Activated B cell treated with CpG ODN at 0.5 μM for 24 hours (primary cell): ENCODE measurements around the gene ALS2CL. TPM values are rescaled to one million over a fixed set of nuclear protein-coding genes. Genes with fewer than 3 reads are reported as not detected.

Experiments
- ATAC-seq: fragments of 200-7000 bp; cut with Tn5 transposase; one replicate; pipeline ENCODE4 v1.10.0; 2021; ENCODE audit warnings: low read depth, mild to moderate bottlenecking, moderate library complexity
- CTCF ChIA-PET: fragments of 350-600 bp; sonication (Branson Sonifier 250); formaldehyde crosslinking; loops from one replicate; lab custom pipeline; 2021; ENCODE audit warnings: antibody characterized with exemption; lab: Charles Lee
- POLR2A ChIA-PET: fragments of 350-600 bp; sonication (Branson Sonifier 250); formaldehyde crosslinking; loops from one replicate; lab custom pipeline; 2021; ENCODE audit warnings: antibody characterized with exemption; lab: Charles Lee
- DNase-seq: peaks from one replicate; pipeline ENCODE4 v3.0.0; 2022
- H3K27ac Mint-ChIP-seq: one replicate; pipeline ENCODE4 v1.8.0; 2020; ENCODE audit warnings: mixed read lengths
- H3K27me3 Mint-ChIP-seq: one replicate; pipeline ENCODE4 v1.8.0; 2021; ENCODE audit warnings: mixed read lengths
- H3K36me3 Mint-ChIP-seq: one replicate; pipeline ENCODE4 v1.8.0; 2021; ENCODE audit warnings: low read depth, mixed read lengths
- H3K4me1 Mint-ChIP-seq: one replicate; pipeline ENCODE4 v1.8.0; 2021; ENCODE audit warnings: mixed read lengths
- H3K4me3 Mint-ChIP-seq: one replicate; pipeline ENCODE4 v1.8.0; 2020; ENCODE audit warnings: mild to moderate bottlenecking, mixed read lengths
- H3K9me3 Mint-ChIP-seq: one replicate; pipeline ENCODE4 v1.8.0; 2020; ENCODE audit warnings: mixed read lengths
- CTCF ChIP-seq: fragments of 200-600 bp; IDR thresholded peaks from one replicate; pipeline ENCODE4 v1.8.0; 2022; ENCODE audit warnings: antibody characterized with exemption, mild to moderate bottlenecking
- intact Hi-C: fragments of 100-400 bp; cut with micrococcal nuclease; formaldehyde crosslinking; loops from one replicate; pipeline ENCODE4 v1.15.1; 2024
- total RNA-seq: library from RNA; stranded (reverse); gene quantifications from 2 replicates; pipeline ENCODE4 v1.2.3, GENCODE V29; 2022

Gene ALS2CL
- total RNA-seq, 1 donor from 2014 or later = 1.6 TPM

- Mint-ChIP-seq H3K27ac (no peak overlapping the region), H3K4me3 (no peak overlapping the region), H3K36me3 (no peaks in the 10 kb centered on the region), H3K9me3 (no peaks in the 10 kb centered on the region), H3K4me1 (no peaks in the 10 kb centered on the region), H3K27me3 (peaks cover 17% of the 10 kb centered on the region)
- POLR2A ChIA-PET = no interaction called here
- DNase-seq (no peak), ATAC-seq (no peak)
- CTCF ChIA-PET = no interaction called here
- intact Hi-C loops = no loop called here
- no peak for TF ChIP-seq CTCF
Observed at GRCh38 chr3:46729038-46729437, 35.6 kb upstream of the ALS2CL start.

- ATAC-seq (no peak), DNase-seq (no peak)
- POLR2A ChIA-PET = no interaction called here
- TF ChIP-seq CTCF = no peak
- H3K4me3 Mint-ChIP-seq = no peak overlapping the region
- CTCF ChIA-PET = no interaction called here
- peaks cover 14% of the 10 kb centered on the region for H3K27me3 Mint-ChIP-seq
- no peaks in the 10 kb centered on the region for H3K9me3 Mint-ChIP-seq
- H3K27ac Mint-ChIP-seq = no peak overlapping the region
- intact Hi-C loops = no loop called here
- no peaks in the 10 kb centered on the region for H3K36me3 Mint-ChIP-seq
- H3K4me1 Mint-ChIP-seq = no peaks in the 10 kb centered on the region
Observed at GRCh38 chr3:46725621-46726314, 32.3 kb upstream of the ALS2CL start.

- ChIA-PET POLR2A (no interaction called here), CTCF (no interaction called here)
- intact Hi-C loops = no loop called here
- Mint-ChIP-seq H3K27me3 (peaks cover 14% of the 10 kb centered on the region), H3K4me3 (no peak overlapping the region), H3K27ac (no peak overlapping the region), H3K36me3 (no peaks in the 10 kb centered on the region), H3K4me1 (no peaks in the 10 kb centered on the region), H3K9me3 (no peaks in the 10 kb centered on the region)
- no peak for DNase-seq
- ATAC-seq = no peak
- TF ChIP-seq CTCF = no peak
Observed at GRCh38 chr3:46724424-46724823, 30.9 kb upstream of the ALS2CL start.

GRCh38 chr3:46722443-46722842 is 29.0 kb upstream of the ALS2CL start:
- POLR2A ChIA-PET = no interaction called here
- ATAC-seq (no peak), DNase-seq (no peak)
- H3K9me3 Mint-ChIP-seq = no peaks in the 10 kb centered on the region
- intact Hi-C loops = no loop called here
- H3K4me1 Mint-ChIP-seq = no peaks in the 10 kb centered on the region
- H3K27me3 Mint-ChIP-seq = peaks cover 23% of the 10 kb centered on the region
- no peak overlapping the region for H3K4me3 Mint-ChIP-seq
- no peak for TF ChIP-seq CTCF
- H3K27ac Mint-ChIP-seq = no peak overlapping the region
- CTCF ChIA-PET = no interaction called here
- H3K36me3 Mint-ChIP-seq = no peaks in the 10 kb centered on the region

GRCh38 chr3:46721009-46721408 is 27.5 kb upstream of the ALS2CL start:
- TF ChIP-seq CTCF = no peak
- intact Hi-C loops = no loop called here
- DNase-seq (no peak), ATAC-seq (no peak)
- Mint-ChIP-seq H3K4me1 (no peaks in the 10 kb centered on the region), H3K27me3 (peaks cover 20% of the 10 kb centered on the region), H3K36me3 (no peaks in the 10 kb centered on the region), H3K27ac (no peak overlapping the region), H3K9me3 (no peaks in the 10 kb centered on the region), H3K4me3 (no peak overlapping the region)
- CTCF ChIA-PET = no interaction called here
- POLR2A ChIA-PET = interaction anchor here (0.5 kb wide), 1 partner anchor 397 kb away, joined by 3 read pairs; no protein-coding TSS in a partner anchor
